Esophagus muscularis mucosa (tissue), 4 donors: ENCODE results near the gene NECTIN1. TPM values are rescaled to one million over a fixed set of nuclear protein-coding genes. Genes with fewer than 3 reads are reported as not detected.

Source experiments
- DNase-seq: peaks from one replicate; pipeline ENCODE4 v3.0.0-alpha.2; 2017; ENCODE audit errors: extremely low spot score
- H3K27ac ChIP-seq, 4 donors: fragments of 200-600 bp; sonication (generic); replicated peaks in 1 of 4; 1 replicate in 3 of 4; 2 replicates in 1 of 4; pipeline ENCODE4 v1.5.1; 2016 to 2019; ENCODE audit warnings: mild to moderate bottlenecking in 1 of 4
- H3K27me3 ChIP-seq, 4 donors: fragments of 200-600 bp; sonication (generic); one replicate each; pipeline versions ENCODE4 v1.5.1 to v1.6.0; 2016 to 2019
- H3K36me3 ChIP-seq, 4 donors: fragments of 200-600 bp; sonication (generic); one replicate each; pipeline ENCODE4 v1.5.1; 2016 to 2019
- H3K4me1 ChIP-seq, 4 donors: fragments of 200-600 bp; sonication (generic); one replicate each; pipeline ENCODE4 v1.5.1; 2016 to 2019
- H3K4me3 ChIP-seq, 4 donors: fragments of 200-600 bp; sonication (generic); 1 replicate in 2 of 4; 2 replicates in 2 of 4; pipeline ENCODE4 v1.5.1; 2016 to 2019; ENCODE audit warnings: mild to moderate bottlenecking in 4 of 4, moderate library complexity in 1 of 4
- H3K9me3 ChIP-seq, 4 donors: fragments of 200-600 bp; sonication (generic); 1 replicate in 3 of 4; 2 replicates in 1 of 4; pipeline ENCODE4 v1.5.1; 2016 to 2019
- CTCF ChIP-seq, 3 experiments: fragments of 200-600 bp in 2 of 3; fragments of 450-650 bp in 1 of 3; sonication (generic) in 2 of 3; IDR thresholded peaks; one replicate each; pipeline ENCODE4 v1.5.1; 2017 to 2019; ENCODE audit warnings: antibody characterized with exemption in 3 of 3, mild to moderate bottlenecking in 2 of 3, moderate library complexity in 1 of 3
- EP300 ChIP-seq: sonication (generic); formaldehyde crosslinking; IDR thresholded peaks from one replicate; pipeline ENCODE4 v1.6.1; 2017; ENCODE audit warnings: antibody characterized with exemption
- POLR2A ChIP-seq: fragments of 450-650 bp; IDR thresholded peaks from one replicate; pipeline ENCODE4 v1.6.1; 2017; ENCODE audit warnings: antibody characterized with exemption, moderate library complexity, mild to moderate bottlenecking, low read depth
- POLR2AphosphoS5 ChIP-seq, 2 donors: sonication (generic); formaldehyde crosslinking; IDR thresholded peaks; one replicate each; pipeline ENCODE4 v1.6.1; 2017; ENCODE audit warnings: antibody characterized with exemption in 2 of 2
- WGBS: methylation state at CpG from one replicate; pipeline ENCODE4 v1.1.5; 2018; 5-methylcytosine and 5-hydroxymethylcytosine counted together
- intact Hi-C: fragments of 100-400 bp; cut with DNase I; formaldehyde crosslinking; loops from one replicate; pipeline ENCODE4 v1.15.1; 2023
- total RNA-seq, 4 donors: library from RNA; depleted of rRNA; stranded (reverse); fragments of >200 nt; gene quantifications; one replicate each; pipeline versions ENCODE4 v1.1.0 to v1.2.1, GENCODE V29; 2016

The NECTIN1 gene
- total RNA-seq, 4 donors from 2014 or later, result 1.7 to 4.0 (median 2.5) TPM

- TF ChIP-seq POLR2AphosphoS5 (IDR thresholded peaks at IDR 0.05) (no peak), POLR2A (no peak), CTCF (IDR thresholded peaks at IDR 0.05) (no peak), EP300 (no peak)
- intact Hi-C loops, result no loop called here
- 79% methylated on average over 9 of the region's 9 CpGs for WGBS
- H3K4me3 ChIP-seq, result no peak overlapping the region
- no peaks in the 10 kb centered on the region for H3K36me3 ChIP-seq
- peaks cover 13 to 23% (median 21%) of the 10 kb centered on the region in 4 donors for H3K4me1 ChIP-seq
- H3K9me3 ChIP-seq, result no peaks in the 10 kb centered on the region
- H3K27me3 ChIP-seq, result no peaks in the 10 kb centered on the region
- H3K27ac ChIP-seq, result no peak overlapping the region
- no peak for DNase-seq
These were observed 45.2 kb downstream of the NECTIN1 start for GRCh38 chr11:119683783-119684182.

- no peak for DNase-seq
- intact Hi-C loops, result no loop called here
- peaks cover 13 to 23% (median 21%) of the 10 kb centered on the region in 4 donors for H3K4me1 ChIP-seq
- H3K36me3 ChIP-seq, result peaks cover 0 to 20% (median 11%) of the 10 kb centered on the region in 4 donors
- TF ChIP-seq EP300 (no peak), CTCF (IDR thresholded peaks at IDR 0.05) (no peak), POLR2A (no peak), POLR2AphosphoS5 (IDR thresholded peaks at IDR 0.05) (no peak)
- no peak overlapping the region for H3K27ac ChIP-seq
- WGBS, result 68% methylated on average over 8 of the region's 8 CpGs
- H3K9me3 ChIP-seq, result no peaks in the 10 kb centered on the region
- H3K27me3 ChIP-seq, result no peaks in the 10 kb centered on the region
- H3K4me3 ChIP-seq, result no peak overlapping the region
These were observed 47.6 kb downstream of the NECTIN1 start for GRCh38 chr11:119681361-119681910.

GRCh38 chr11:119680541-119681360, 48.2 kb downstream of the NECTIN1 start:
- H3K36me3 ChIP-seq, result peaks cover 0 to 22% (median 15%) of the 10 kb centered on the region in 4 donors
- DNase-seq, result no peak
- H3K4me1 ChIP-seq, result peaks cover 13 to 23% (median 21%) of the 10 kb centered on the region in 4 donors
- intact Hi-C loops, result no loop called here
- TF ChIP-seq POLR2A (no peak), EP300 (no peak), POLR2AphosphoS5 (IDR thresholded peaks at IDR 0.05) (no peak), CTCF (IDR thresholded peaks at IDR 0.05) (no peak)
- no peak overlapping the region for H3K4me3 ChIP-seq
- H3K27ac ChIP-seq, result no peak overlapping the region
- H3K27me3 ChIP-seq, result no peaks in the 10 kb centered on the region
- no peaks in the 10 kb centered on the region for H3K9me3 ChIP-seq
- WGBS, result 62% methylated on average over 10 of the region's 11 CpGs

- DNase-seq, result no peak
- no peaks in the 10 kb centered on the region for H3K27me3 ChIP-seq
- peaks cover 0 to 32% (median 21%) of the 10 kb centered on the region in 4 donors for H3K36me3 ChIP-seq
- WGBS, result 94% methylated on average over 7 of the region's 7 CpGs
- no peak overlapping the region for H3K27ac ChIP-seq
- H3K9me3 ChIP-seq, result no peaks in the 10 kb centered on the region
- peaks cover 9 to 16% (median 14%) of the 10 kb centered on the region in 4 donors for H3K4me1 ChIP-seq
- no peak for TF ChIP-seq CTCF (IDR thresholded peaks at IDR 0.05)
- no peak for TF ChIP-seq EP300
- no peak for TF ChIP-seq POLR2AphosphoS5 (IDR thresholded peaks at IDR 0.05)
- no peak for TF ChIP-seq POLR2A
- H3K4me3 ChIP-seq, result no peak overlapping the region
- intact Hi-C loops, result no loop called here
These were observed 49.7 kb downstream of the NECTIN1 start for GRCh38 chr11:119679346-119679745.
